ENCODE measurements around the gene MYO5C.
"Not testable (repeated sequence)": the region's sequence is repeated elsewhere in the genome, so short reads cannot be mapped to it uniquely, and the experiment has no call there.

Gene MYO5C

DNA sequence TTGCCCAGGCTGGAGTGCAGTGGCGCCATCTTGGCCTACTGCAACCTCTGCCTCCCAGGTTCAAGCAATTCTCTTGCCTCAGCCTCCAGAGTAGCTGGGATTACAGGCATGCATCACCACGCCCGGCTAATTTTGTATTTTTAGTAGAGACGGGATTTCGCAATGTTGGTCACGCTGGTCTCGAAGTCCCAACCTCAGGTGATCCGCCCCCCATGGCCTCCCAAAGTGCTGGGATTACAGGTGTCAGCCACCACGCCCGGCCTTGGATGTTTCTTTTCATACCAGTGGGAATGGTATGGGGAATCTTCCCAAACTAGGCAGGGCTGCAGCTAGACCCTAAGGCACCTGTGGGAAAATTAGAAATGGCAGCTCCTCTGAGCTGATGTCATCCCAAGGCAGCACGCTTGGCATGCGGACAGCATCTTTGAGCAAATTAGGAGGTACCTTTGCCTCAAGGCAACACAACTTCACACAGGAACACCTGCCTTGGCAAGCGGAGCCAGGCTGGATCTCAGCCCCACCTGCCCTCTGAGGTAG, 56.5 kb downstream of the MYO5C start:
- DNase-seq: not testable (repeated sequence)

DNA sequence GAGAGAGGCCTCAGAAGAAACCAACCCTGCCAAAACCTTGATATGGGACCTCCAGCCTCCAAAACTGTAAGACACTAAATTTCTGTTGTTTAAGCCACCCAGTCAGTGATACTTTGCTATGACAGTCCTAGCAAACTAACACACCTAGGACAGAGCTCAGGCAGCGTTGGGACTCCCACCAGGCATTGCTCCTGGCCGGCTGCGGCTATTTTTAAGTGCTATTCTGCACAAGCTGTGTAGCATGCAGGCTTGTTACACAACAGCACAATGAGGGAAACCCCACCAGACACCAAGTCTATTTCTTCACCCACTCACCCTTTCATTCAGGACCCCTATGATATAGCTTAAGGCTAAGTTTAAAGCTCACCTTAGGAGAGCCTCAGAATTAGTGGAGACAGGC, 57.5 kb downstream of the MYO5C start:
- DNase-seq: no peak

DNA sequence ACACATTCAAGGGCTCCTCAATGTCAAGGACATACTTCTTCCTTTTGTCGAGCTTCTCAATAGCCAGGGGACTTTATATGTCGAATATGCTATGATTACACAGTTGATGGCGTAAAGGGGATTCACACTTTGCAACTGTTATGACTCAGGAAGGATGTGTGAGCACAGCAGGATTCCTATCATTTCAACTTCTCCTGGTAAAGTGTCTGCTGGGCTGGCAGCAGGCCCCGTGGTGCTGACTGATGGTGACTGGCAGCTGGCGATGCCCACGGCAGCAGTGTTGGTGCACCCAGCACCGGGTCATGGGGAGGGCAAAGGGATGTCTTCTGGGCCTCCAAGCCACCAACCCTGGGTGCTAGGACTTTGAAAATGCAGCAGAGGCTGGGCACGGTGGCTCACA, 59.6 kb downstream of the MYO5C start:
- no peak for DNase-seq

- no peak for DNase-seq
Measured at GRCh38 chr15:52234596-52235541, 60.7 kb downstream of the MYO5C start.

- DNase-seq: no peak
Measured at GRCh38 chr15:52233405-52233804, 62.2 kb downstream of the MYO5C start.

- DNase-seq: no peak
Measured at GRCh38 chr15:52232327-52232726, 63.3 kb downstream of the MYO5C start.

DNA sequence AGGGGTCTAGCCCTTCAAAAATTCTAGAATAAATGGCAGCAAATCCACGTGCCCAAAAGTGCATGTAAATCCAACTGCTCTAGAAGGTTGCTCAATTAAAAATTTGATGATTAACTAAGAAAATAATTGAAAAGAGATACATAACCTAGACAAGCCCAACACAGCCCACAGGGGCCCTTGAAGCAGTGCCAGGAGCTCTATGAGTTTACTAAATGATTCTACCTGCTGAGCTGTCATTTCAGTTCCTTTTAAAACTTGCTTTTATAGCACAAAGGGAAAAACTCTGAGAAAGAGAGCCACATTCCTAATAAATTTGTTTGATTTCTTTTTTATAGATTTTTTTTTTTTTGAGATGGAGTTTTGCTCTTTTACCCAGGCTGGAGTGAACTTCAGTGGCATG, 65.5 kb downstream of the MYO5C start:
- DNase-seq: no peak

- DNase-seq: no peak
Measured at GRCh38 chr15:52228921-52229320, 66.7 kb downstream of the MYO5C start.

DNA sequence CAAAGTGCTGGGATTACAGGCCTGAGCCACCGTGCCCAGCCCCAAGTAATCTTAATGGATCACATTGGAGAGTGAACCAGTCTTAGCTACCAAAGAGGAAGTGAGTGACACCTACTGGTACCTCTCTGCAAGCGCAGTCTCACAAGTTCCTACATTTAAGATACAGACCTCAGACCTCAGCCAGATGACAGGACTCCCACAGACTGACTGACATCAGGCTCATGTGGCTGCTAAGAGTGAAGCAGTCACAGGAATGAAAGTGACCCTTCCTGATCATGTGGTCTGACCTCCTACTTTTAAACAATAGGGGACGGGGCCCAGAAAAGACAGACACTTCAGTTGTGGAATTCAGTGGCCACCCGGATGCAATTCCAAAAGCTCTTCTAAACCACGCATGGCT, 68.1 kb downstream of the MYO5C start:
- DNase-seq: peak; percentile 26 to 54

GRCh38 chr15:52225230-52225629, 70.4 kb downstream of the MYO5C start:
- DNase-seq: no peak

- DNase-seq: no peak
Measured at GRCh38 chr15:52224211-52224610, 71.4 kb downstream of the MYO5C start.

DNA sequence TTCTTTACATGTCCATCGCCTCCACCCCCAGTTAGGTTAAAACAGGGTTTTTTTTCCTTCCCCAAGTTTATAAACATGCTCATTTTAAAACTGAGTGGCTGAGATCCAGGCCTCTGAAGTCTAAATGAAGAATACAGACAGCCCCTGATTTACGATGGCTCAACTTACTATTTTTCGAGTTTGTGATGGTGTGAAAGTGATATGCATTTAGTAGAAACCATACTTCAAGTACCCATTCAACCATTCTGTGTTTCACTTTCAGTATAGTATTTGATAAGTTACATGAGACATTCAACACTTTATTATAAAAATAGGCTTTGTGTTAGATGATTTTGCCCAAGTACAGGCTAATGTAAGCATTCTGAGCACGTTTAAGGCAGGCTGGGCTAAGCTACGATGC, 73.9 kb downstream of the MYO5C start:
- DNase-seq: no peak

- no peak for DNase-seq
Measured at GRCh38 chr15:52220937-52221660, 74.5 kb downstream of the MYO5C start.

GRCh38 chr15:52220251-52220650, 75.4 kb downstream of the MYO5C start:
- DNase-seq: no peak

DNA sequence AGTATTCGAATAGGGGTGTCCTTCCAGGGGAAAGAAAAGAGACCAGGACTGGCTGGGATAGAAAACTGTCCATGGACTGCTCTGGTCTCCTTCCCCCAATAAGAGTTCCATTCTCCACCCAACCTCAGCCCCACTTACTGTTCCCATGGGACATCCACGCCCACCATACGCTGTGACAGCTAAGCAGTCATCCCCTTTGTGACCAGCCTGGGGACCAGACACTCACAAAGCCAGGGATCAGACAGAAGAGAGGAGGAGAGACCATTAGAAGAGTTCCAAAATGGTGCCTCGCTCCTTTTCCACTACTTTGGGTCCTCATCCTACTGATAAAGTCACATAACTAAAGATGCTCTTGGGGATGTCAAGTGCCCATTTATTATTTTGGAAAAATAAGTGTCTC, 76.8 kb downstream of the MYO5C start:
- no peak for DNase-seq

DNA sequence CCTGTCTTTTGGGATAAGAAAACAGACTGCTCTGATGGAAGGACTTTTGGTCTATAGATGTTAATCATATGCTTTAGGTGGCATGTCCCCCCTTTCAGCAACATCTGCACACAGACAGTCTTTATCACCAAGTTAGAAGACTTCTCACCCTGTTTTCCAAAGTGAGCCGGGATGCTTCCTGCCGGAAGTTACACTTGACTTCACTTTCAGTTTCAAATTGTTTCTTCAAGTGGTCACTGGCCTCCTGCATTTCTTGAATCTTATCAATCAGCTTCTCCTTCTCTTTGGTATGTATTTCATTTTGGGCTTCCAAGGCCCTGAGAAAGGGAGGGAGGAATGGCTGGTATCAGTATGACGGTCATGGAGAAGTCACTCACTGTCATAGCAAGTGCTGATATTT, 77.2 kb downstream of the MYO5C start:
- no peak for DNase-seq

GRCh38 chr15:52217186-52217585, 78.4 kb downstream of the MYO5C start:
- no peak for DNase-seq

GRCh38 chr15:52214553-52214952, 81.1 kb downstream of the MYO5C start:
- no peak for DNase-seq

GRCh38 chr15:52213206-52213605, 82.4 kb downstream of the MYO5C start:
- DNase-seq: no peak

GRCh38 chr15:52208306-52208946, 87.2 kb downstream of the MYO5C start:
- DNase-seq: peak in 1 of 2 experiments; percentile 45

DNA sequence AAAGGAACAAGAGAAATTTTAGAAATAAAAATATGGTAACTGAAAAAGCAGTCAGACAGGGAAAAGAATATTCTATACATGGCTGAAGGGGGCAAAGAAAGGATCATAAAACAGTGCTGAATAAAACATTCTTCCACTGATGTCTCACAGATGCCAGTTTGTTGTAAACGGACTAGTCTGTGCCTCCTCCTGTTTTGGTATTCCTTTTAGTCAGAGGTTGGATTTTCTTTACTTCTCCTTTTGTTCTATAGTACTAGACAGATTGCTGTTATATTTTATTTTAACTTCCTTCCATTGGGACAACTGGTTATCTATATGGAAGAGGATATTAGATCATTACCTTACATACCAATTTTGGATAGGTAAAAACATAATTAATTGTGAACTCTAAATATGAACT, 88.4 kb downstream of the MYO5C start:
- no peak for DNase-seq

- DNase-seq: no peak
Measured at GRCh38 chr15:52206446-52206845, 89.2 kb downstream of the MYO5C start.

DNA sequence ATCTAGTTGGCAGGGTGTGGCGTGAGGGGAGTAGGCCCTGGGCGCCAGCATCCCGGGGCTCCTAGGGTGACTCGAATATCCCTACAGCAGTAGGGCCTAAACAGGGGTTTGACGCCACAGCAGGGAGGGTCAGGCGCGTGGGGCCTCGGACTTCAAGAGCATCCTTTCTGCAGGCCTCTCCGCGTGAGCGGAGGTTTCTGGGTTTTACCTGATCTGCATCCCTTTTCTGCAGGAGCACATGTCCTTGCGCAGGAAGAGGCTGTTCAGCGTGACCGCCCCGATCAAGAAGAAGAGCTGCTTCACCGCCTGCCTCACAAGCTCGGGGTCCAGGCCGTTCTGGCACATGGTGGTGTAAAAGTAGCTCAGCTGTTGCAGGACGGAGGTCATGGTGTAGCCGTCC, 90.9 kb downstream of the MYO5C start:
- DNase-seq: no peak

All from SW 1271 (cell line).